Heart left ventricle (tissue), 13 donors: Measurements from ENCODE around the gene LAMC1.

Experiments
- POLR2A ChIP-seq, 2 donors: fragments of 450-650 bp; IDR thresholded peaks; one replicate each; pipeline ENCODE4 v1.6.1; 2017; ENCODE audit warnings: antibody characterized with exemption in 2 of 2, mild to moderate bottlenecking in 2 of 2, moderate library complexity in 2 of 2
- TF ChIP-seq, protein P1 (sequence below), 12 donors: fragments of 200-600 bp; sonication (generic) in 4 of 12; IDR thresholded peaks; one replicate each; pipeline versions ENCODE4 v1.5.0 to v1.8.0; 2018 to 2022; ENCODE audit warnings: antibody characterized with exemption in 12 of 12, mild to moderate bottlenecking in 5 of 12
- donor health status: ischemic (EF 13 %, LVEDD 7.1; RV severe dilation, severe dysfunction).
- donor health status: DM: no; HTN: yes; CAD: no.
- donor health status: DM: no; HTN: no; CAD: no.
- donor health status: ischemic (EF 25% LVEDD 6.9; RV normal size, moderate dysfunction).
- donor health status: ischemic (EF 25% LVEDD 5.7; RV mildly dilated, moderate dysfunction).
- donor health status: ischemic (EF 35%, LVEDD 5.7; RV mildly dilated, moderate dysfunction).
- donor health status: nonischemic (EF 11% LVEDD 7.7; RV severe dilation, severe dysfunction).
- donor health status: DM: yes; HTN: yes; CAD: no.
- donor health status: PGD.
- donor health status: ischemic (EF 29% LVEDD 5.4; RV normal size, mild dysfunction).
- donor health status: nonischemic (EF 23%, LVEDD 6.1; RV moderate dilation, normal function).

DNA sequence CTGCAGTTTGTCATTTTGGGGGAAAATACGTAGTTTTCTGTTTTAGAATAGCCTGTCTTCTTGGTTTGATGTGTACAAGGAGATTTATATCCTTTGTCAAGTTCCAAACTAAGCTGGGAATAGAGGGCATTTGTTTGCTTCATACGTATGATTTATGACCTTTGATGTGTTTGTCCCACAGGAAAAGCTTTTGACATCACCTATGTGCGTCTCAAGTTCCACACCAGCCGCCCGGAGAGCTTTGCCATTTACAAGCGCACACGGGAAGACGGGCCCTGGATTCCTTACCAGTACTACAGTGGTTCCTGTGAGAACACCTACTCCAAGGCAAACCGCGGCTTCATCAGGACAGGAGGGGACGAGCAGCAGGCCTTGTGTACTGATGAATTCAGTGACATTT, 79.9 kb downstream of the LAMC1 start:
- TF ChIP-seq, protein P1, sequence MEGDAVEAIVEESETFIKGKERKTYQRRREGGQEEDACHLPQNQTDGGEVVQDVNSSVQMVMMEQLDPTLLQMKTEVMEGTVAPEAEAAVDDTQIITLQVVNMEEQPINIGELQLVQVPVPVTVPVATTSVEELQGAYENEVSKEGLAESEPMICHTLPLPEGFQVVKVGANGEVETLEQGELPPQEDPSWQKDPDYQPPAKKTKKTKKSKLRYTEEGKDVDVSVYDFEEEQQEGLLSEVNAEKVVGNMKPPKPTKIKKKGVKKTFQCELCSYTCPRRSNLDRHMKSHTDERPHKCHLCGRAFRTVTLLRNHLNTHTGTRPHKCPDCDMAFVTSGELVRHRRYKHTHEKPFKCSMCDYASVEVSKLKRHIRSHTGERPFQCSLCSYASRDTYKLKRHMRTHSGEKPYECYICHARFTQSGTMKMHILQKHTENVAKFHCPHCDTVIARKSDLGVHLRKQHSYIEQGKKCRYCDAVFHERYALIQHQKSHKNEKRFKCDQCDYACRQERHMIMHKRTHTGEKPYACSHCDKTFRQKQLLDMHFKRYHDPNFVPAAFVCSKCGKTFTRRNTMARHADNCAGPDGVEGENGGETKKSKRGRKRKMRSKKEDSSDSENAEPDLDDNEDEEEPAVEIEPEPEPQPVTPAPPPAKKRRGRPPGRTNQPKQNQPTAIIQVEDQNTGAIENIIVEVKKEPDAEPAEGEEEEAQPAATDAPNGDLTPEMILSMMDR (IDR thresholded peaks at IDR 0.05) = no peak
- no peak for TF ChIP-seq POLR2A (IDR thresholded peaks at IDR 0.05)
